Colonic mucosa (tissue), 4 donors: Measurements from ENCODE around the gene EID3. TPM values are rescaled to one million over a fixed set of nuclear protein-coding genes. Genes with fewer than 3 reads are reported as not detected.

Experiments
- DNase-seq: peaks from one replicate; pipeline ENCODE4 v3.0.0-alpha.2; 2020
- H3K27ac ChIP-seq: fragments of 200-600 bp; one replicate; pipeline ENCODE4 v1.8.0; 2021
- H3K27me3 ChIP-seq: fragments of 200-600 bp; one replicate; pipeline ENCODE4 v1.8.0; 2021
- H3K36me3 ChIP-seq: fragments of 200-600 bp; one replicate; pipeline ENCODE4 v1.8.0; 2021
- H3K4me1 ChIP-seq: fragments of 200-600 bp; one replicate; pipeline ENCODE4 v1.8.0; 2021; ENCODE audit warnings: mild to moderate bottlenecking
- H3K4me3 ChIP-seq: fragments of 200-600 bp; one replicate; pipeline ENCODE4 v1.8.0; 2021
- H3K9ac ChIP-seq, 2 donors: one replicate each; pipeline ENCODE4 v1.7.0; 2013; ENCODE audit warnings: control low read depth in 2 of 2, low read depth in 2 of 2, low read length in 2 of 2
- H3K9me3 ChIP-seq: fragments of 200-600 bp; one replicate; pipeline ENCODE4 v1.8.0; 2021
- intact Hi-C: fragments of 100-400 bp; cut with DNase I; formaldehyde crosslinking; loops from one replicate; pipeline ENCODE4 v1.14.1; 2022
- total RNA-seq, 2 donors: library from RNA; stranded (reverse); fragmentation: NEBNext Ultra II Directional in 1 of 2; extraction: Animal tissue kit (Norgen Biotek cat#: 25700) in 1 of 2; gene quantifications; one replicate each; pipeline ENCODE4 v1.2.1, GENCODE V29; 2021
- TF ChIP-seq, protein P1 (sequence below): fragments of 200-600 bp; IDR thresholded peaks from one replicate; pipeline ENCODE4 v1.8.0; 2022; ENCODE audit warnings: antibody characterized with exemption, mild to moderate bottlenecking
- donor health status: healthy.
- donor health status: DM: no; HTN: no; CAD: no.
- donor health status: DM: no; HTN: no; CAD: no.

EID3 gene
- total RNA-seq, 2 donors from 2014 or later: 0.98 to 2.5 TPM

GRCh38 chr12:104285740-104286515, 17.6 kb upstream of the EID3 start:
- intact Hi-C loops: no loop called here
- peak overlapping the region in 1 of 2 donors; percentile 97 for H3K9ac ChIP-seq

DNA sequence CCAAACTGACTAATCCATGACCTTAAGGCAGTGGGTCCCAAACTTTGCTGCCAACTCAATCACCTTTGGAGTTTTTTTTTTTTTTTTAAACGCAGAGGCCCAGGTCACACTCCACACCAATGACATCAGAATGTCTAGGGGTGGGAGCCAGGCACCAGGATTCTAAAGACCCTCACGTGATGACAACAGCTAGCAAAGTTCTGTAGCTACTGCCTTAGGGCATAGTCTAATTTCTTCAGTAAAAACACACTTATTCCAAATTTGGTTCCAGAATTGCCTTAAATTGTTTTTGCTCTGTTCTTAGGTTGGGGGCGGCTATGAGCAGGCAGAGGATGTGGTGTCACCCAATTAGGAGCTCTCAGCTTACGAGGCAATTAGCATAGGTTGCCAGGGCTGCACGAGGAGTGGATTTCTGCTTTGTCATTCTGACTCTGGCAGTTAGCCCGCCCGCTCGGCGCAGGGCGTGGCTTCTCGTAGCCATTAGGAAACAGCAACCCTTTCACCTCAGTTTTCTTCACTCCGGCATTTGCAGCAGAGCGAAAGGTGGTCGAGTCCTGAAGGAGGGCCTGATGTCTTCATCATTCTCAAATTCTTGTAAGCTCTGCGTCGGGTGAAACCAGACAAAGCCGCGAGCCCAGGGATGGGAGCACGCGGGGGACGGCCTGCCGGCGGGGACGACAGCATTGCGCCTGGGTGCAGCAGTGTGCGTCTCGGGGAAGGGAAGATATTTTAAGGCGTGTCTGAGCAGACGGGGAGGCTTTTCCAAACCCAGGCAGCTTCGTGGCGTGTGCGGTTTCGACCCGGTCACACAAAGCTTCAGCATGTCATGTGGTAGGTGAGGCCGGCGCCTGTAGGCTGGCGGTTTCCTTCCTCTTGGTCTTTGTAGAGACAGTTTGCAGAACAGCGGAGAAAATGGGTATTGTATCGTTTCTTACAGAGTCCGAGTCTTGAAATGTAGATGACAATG, 16.7 kb upstream of the EID3 start:
- H3K4me3 ChIP-seq: peak overlapping the region; percentile 55
- intact Hi-C loops: no loop called here
- H3K27me3 ChIP-seq: no peaks in the 10 kb centered on the region
- H3K9ac ChIP-seq: peak overlapping the region; percentile 72 to 97
- no peaks in the 10 kb centered on the region for H3K9me3 ChIP-seq
- H3K27ac ChIP-seq: peak overlapping the region; percentile 97
- TF ChIP-seq, protein P1, sequence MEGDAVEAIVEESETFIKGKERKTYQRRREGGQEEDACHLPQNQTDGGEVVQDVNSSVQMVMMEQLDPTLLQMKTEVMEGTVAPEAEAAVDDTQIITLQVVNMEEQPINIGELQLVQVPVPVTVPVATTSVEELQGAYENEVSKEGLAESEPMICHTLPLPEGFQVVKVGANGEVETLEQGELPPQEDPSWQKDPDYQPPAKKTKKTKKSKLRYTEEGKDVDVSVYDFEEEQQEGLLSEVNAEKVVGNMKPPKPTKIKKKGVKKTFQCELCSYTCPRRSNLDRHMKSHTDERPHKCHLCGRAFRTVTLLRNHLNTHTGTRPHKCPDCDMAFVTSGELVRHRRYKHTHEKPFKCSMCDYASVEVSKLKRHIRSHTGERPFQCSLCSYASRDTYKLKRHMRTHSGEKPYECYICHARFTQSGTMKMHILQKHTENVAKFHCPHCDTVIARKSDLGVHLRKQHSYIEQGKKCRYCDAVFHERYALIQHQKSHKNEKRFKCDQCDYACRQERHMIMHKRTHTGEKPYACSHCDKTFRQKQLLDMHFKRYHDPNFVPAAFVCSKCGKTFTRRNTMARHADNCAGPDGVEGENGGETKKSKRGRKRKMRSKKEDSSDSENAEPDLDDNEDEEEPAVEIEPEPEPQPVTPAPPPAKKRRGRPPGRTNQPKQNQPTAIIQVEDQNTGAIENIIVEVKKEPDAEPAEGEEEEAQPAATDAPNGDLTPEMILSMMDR: no peak
- peak; percentile 96 for DNase-seq
- peaks cover 7% of the 10 kb centered on the region for H3K4me1 ChIP-seq
- H3K36me3 ChIP-seq: no peaks in the 10 kb centered on the region

More at GRCh38 chr12:104285740-104286515, 17.6 kb upstream of the EID3 start:
- Histone ChIP-seq H3K27ac (peak overlapping the region; percentile 97), H3K27me3 (no peaks in the 10 kb centered on the region), H3K36me3 (no peaks in the 10 kb centered on the region), H3K4me1 (peaks cover 7% of the 10 kb centered on the region), H3K9me3 (no peaks in the 10 kb centered on the region), H3K4me3 (no peak overlapping the region)
- peak; percentile 68 for DNase-seq
- TF ChIP-seq, protein P1: no peak

- Histone ChIP-seq H3K9ac (peak overlapping the region; percentile 56 to 97), H3K9me3 (no peaks in the 10 kb centered on the region), H3K27me3 (no peaks in the 10 kb centered on the region), H3K36me3 (no peaks in the 10 kb centered on the region), H3K4me1 (peaks cover 7% of the 10 kb centered on the region), H3K4me3 (peak overlapping the region; percentile 55), H3K27ac (peak overlapping the region; percentile 97)
- intact Hi-C loops: no loop called here
- TF ChIP-seq, protein P1: no peak
- DNase-seq: peak; percentile 91
Measured at GRCh38 chr12:104288635-104289274, 14.8 kb upstream of the EID3 start.

DNA sequence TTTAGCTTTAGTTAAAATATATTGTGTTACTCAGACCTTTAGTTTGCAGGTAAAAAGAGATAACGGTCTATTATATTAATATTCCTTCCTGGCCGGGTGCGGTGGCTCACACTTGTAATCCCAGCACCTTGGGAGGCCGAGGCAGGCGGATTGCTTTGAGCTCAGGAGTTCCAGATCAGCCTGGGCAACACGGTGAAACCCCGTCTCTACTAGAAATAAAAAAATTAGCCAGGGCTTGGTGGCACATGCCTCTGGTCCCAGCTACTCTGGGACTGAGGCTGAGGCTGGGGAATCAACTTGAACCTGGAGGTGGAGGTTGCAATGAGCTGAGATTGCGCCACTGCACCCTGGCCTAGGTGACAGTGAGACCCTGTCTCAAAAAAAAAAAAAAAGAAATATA, 13.2 kb upstream of the EID3 start:
- intact Hi-C loops: no loop called here
- Histone ChIP-seq H3K27ac (no peak overlapping the region), H3K27me3 (no peaks in the 10 kb centered on the region), H3K4me3 (no peak overlapping the region), H3K9me3 (no peaks in the 10 kb centered on the region), H3K4me1 (peaks cover 7% of the 10 kb centered on the region), H3K36me3 (no peaks in the 10 kb centered on the region), H3K9ac (no peak overlapping the region)
- TF ChIP-seq, protein P1: no peak
- DNase-seq: no peak

DNA sequence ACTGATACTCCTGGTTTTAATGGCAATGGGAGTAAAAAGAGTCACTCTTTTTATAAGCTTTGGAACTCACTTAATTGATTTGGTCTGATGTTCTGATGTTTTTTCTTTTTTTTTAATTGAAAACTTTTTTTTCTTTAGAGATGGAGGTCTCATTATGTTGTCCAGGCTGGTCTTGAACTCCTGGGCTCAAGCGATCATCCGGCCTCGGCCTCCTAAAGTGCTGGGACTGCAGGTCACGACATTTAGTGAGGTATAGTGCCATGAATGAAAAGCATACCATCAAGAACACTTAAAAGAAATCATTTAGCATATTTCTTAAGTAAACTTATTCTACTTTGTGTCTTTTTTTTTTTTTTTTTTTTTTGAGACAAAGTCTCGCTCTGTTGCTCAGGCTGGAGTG, 12.7 kb upstream of the EID3 start:
- Histone ChIP-seq H3K4me1 (peaks cover 7% of the 10 kb centered on the region), H3K27ac (no peak overlapping the region), H3K9me3 (no peaks in the 10 kb centered on the region), H3K4me3 (no peak overlapping the region), H3K27me3 (no peaks in the 10 kb centered on the region), H3K9ac (no peak overlapping the region), H3K36me3 (no peaks in the 10 kb centered on the region)
- DNase-seq: no peak
- intact Hi-C loops: no loop called here
- TF ChIP-seq, protein P1: no peak
